Astrocyte (in vitro differentiated cells and primary cell): ENCODE measurements around the gene OR8B8.

Source experiments
- CTCF ChIP-seq: IDR thresholded peaks from 2 replicates; pipeline ENCODE4 v1.5.1; 2011; ENCODE audit warnings: low read depth, mild to moderate bottlenecking, inconsistent platforms, low read length, moderate library complexity; ENCODE audit not compliant: insufficient read depth
- EZH2 ChIP-seq: IDR thresholded peaks from 2 replicates; pipeline ENCODE4 v1.6.1; 2012; ENCODE audit warnings: mild to moderate bottlenecking, low read length, inconsistent platforms; ENCODE audit not compliant: insufficient read depth

GRCh38 chr11:124405581-124405980, 39.9 kb downstream of the OR8B8 start:
- TF ChIP-seq CTCF (no peak), EZH2 (no peak)
